ENCODE measurements around the gene OXLD1.

DNA sequence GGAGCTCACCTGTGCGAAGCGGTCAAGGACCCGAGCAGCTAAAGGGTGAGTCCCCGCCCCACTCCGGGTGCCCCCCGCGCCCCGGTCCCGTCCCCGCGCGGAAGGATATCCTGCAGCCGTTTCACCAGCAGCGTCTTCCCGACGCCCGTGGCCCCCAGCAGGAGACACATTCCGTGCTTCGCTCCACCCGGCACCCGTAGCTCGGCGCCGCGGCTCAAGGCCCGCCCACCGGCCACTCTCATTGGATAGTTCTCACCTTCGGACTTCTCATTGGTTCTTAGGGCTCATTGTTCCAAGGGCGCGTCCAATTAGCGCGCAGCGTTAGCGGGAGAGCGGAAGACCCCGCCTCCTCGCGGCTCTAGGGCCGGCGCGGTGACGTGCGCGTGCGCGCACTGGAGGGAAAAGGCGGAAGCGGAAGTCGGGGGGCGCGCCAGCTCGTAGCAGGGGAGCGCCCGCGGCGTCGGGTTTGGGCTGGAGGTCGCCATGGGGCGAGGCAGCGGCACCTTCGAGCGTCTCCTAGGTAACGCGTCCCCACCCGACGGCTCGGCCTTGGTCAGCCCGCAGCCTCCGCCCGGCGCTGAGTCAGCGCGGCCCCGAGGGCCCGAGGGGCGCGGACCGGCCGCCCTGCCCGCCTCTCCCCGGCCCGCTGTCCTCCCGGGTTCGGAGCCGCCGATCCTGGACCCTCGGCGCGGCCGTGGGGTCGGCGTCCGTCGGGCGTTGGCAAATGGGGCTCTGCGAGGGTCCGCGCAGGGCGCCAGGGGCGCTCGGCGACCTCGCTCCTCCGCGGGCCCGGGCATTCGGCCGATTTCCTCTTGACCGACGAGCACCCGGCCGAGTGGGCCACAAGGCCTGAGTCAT, 17.4 kb upstream of the OXLD1 start, which contains the start of the genes ARL16 and HGS:
- TF ChIP-seq, protein P1, sequence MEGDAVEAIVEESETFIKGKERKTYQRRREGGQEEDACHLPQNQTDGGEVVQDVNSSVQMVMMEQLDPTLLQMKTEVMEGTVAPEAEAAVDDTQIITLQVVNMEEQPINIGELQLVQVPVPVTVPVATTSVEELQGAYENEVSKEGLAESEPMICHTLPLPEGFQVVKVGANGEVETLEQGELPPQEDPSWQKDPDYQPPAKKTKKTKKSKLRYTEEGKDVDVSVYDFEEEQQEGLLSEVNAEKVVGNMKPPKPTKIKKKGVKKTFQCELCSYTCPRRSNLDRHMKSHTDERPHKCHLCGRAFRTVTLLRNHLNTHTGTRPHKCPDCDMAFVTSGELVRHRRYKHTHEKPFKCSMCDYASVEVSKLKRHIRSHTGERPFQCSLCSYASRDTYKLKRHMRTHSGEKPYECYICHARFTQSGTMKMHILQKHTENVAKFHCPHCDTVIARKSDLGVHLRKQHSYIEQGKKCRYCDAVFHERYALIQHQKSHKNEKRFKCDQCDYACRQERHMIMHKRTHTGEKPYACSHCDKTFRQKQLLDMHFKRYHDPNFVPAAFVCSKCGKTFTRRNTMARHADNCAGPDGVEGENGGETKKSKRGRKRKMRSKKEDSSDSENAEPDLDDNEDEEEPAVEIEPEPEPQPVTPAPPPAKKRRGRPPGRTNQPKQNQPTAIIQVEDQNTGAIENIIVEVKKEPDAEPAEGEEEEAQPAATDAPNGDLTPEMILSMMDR (IDR thresholded peaks at IDR 0.05), result no peak
- TF ChIP-seq EZH2 (IDR thresholded peaks at IDR 0.05; ENCODE audit: borderline replicate concordance, insufficient read depth, low read depth, low read length, poor library complexity, severe bottlenecking), result no peak

Data from B cell (primary cell).